ENCODE measurements around the gene DCAF7.

- TF ChIP-seq, protein P1, sequence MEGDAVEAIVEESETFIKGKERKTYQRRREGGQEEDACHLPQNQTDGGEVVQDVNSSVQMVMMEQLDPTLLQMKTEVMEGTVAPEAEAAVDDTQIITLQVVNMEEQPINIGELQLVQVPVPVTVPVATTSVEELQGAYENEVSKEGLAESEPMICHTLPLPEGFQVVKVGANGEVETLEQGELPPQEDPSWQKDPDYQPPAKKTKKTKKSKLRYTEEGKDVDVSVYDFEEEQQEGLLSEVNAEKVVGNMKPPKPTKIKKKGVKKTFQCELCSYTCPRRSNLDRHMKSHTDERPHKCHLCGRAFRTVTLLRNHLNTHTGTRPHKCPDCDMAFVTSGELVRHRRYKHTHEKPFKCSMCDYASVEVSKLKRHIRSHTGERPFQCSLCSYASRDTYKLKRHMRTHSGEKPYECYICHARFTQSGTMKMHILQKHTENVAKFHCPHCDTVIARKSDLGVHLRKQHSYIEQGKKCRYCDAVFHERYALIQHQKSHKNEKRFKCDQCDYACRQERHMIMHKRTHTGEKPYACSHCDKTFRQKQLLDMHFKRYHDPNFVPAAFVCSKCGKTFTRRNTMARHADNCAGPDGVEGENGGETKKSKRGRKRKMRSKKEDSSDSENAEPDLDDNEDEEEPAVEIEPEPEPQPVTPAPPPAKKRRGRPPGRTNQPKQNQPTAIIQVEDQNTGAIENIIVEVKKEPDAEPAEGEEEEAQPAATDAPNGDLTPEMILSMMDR (IDR thresholded peaks at IDR 0.05 in 4 of 5, conservative IDR thresholded peaks at IDR 0.05 in 1 of 5): no peak
- TF ChIP-seq POLR2A (IDR thresholded peaks at IDR 0.05): no peak
Observed at GRCh38 chr17:63503341-63503705, 47.0 kb upstream of the DCAF7 start.

Data from gastrocnemius medialis (tissue), 4 donors.